HG03060 (cell line): Measurements from ENCODE around the gene CCDC188.

Source experiments
- ATAC-seq: cut with Tn5 transposase; IDR thresholded peaks from one replicate; pipeline ENCODE4 v1.9.1; 2021; ENCODE audit warnings: low read depth, moderate number of reproducible peaks; ENCODE audit not compliant: unreplicated experiment

Gene CCDC188

GRCh38 chr22:20109411-20110358, 41.2 kb downstream of the CCDC188 start:
- ATAC-seq: no peak

- ATAC-seq: no peak
Measured at GRCh38 chr22:20108757-20109230, 42.1 kb downstream of the CCDC188 start.

GRCh38 chr22:20107951-20108756, 42.7 kb downstream of the CCDC188 start:
- no peak for ATAC-seq

- ATAC-seq: no peak
Measured at GRCh38 chr22:20107471-20107901, 43.4 kb downstream of the CCDC188 start.

GRCh38 chr22:20106849-20107237, 44.0 kb downstream of the CCDC188 start:
- no peak for ATAC-seq

- ATAC-seq: no peak
Measured at GRCh38 chr22:20106205-20106848, 44.5 kb downstream of the CCDC188 start.

- ATAC-seq: no peak
Measured at GRCh38 chr22:20105456-20106204, 45.2 kb downstream of the CCDC188 start.

- no peak for ATAC-seq
Measured at GRCh38 chr22:20102203-20102780, 48.6 kb downstream of the CCDC188 start.

GRCh38 chr22:20101638-20102037, 49.2 kb downstream of the CCDC188 start:
- ATAC-seq: no peak

- no peak for ATAC-seq
Measured at GRCh38 chr22:20099099-20099711, 51.6 kb downstream of the CCDC188 start.
